K562 (cell line): ENCODE data around the gene NINJ2. TPM values are rescaled to one million over a fixed set of nuclear protein-coding genes. Genes with fewer than 3 reads are reported as not detected.

ENCODE experiments used
- ATAC-seq: fragments of 200-7000 bp; cut with Tn5 transposase; 3 replicates; pipeline ENCODE4 v1.9.1; 2020; ENCODE audit warnings: moderate library complexity
- BruUV-seq: library from RNA; stranded (reverse); fragments of 400-500 nt; replicated peaks from 2 replicates; lab custom pipeline; 2021; lab: Mats Ljungman, UMichigan
- CTCF ChIA-PET: fragments of 300-600 bp; formaldehyde crosslinking; extraction: SDS; loops from one replicate; lab custom pipeline; 2021; ENCODE audit warnings: low intra/inter-chr PET ratio; lab: Yijun Ruan, JAX
- POLR2A ChIA-PET: fragments of 300-600, 350-650 bp; sonication (Branson Sonifier 250); formaldehyde crosslinking; extraction: SDS; loops from one replicate; lab custom pipeline; 2021; ENCODE audit warnings: antibody characterized with exemption, inconsistent platforms; lab: Yijun Ruan, JAX
- DNase-seq, 4 experiments: peaks; one replicate each; pipeline versions ENCODE4 v3.0.0 to v3.0.0-alpha.2; 2011 to 2018; ENCODE audit warnings: low spot score in 3 of 4, mixed read lengths in 3 of 4; ENCODE audit errors: extremely low read depth in 1 of 4
- FAIRE-seq: peaks from 2 replicates; lab custom pipeline; 2011; peaks lifted over from hg19 to GRCh38; lab: Jason Lieb, UNC
- H2AFZ ChIP-seq: 2 replicates; pipeline ENCODE4 v1.6.0; 2011; ENCODE audit warnings: low read depth, low read length, control low read depth, inconsistent platforms
- H3K27ac ChIP-seq: fragments of 200-600 bp; 3 replicates; pipeline ENCODE4 v1.8.0; 2011; ENCODE audit warnings: low read depth, mild to moderate bottlenecking, control low read depth, inconsistent platforms, low read length, moderate library complexity, mixed read lengths; ENCODE audit errors: extremely low read depth
- H3K27me3 ChIP-seq, 2 experiments: fragments of 300-600 bp in 1 of 2; 2 replicates in 1 of 2; 3 replicates in 1 of 2; pipeline versions ENCODE4 v1.6.0 to v1.8.0; 2011; ENCODE audit warnings: inconsistent platforms in 2 of 2, low read length in 2 of 2, mild to moderate bottlenecking in 1 of 2, mixed read lengths in 1 of 2, moderate library complexity in 1 of 2; ENCODE audit not compliant: control insufficient read depth in 2 of 2, insufficient read depth in 2 of 2
- H3K36me3 ChIP-seq: fragments of 300-600 bp; 3 replicates; pipeline ENCODE4 v1.8.0; 2011; ENCODE audit warnings: mild to moderate bottlenecking, low read length, inconsistent platforms; ENCODE audit not compliant: control insufficient read depth, insufficient read depth
- H3K4me1 ChIP-seq, 2 experiments: fragments of 200-600 bp in 1 of 2; replicated peaks in 1 of 2; 2 replicates in 1 of 2; 3 replicates in 1 of 2; pipeline versions ENCODE4 v1.5.1 to v1.8.0; 2011; ENCODE audit warnings: inconsistent platforms in 2 of 2, low read length in 2 of 2, mild to moderate bottlenecking in 1 of 2, mixed read lengths in 1 of 2, moderate library complexity in 1 of 2; ENCODE audit not compliant: control insufficient read depth in 2 of 2, insufficient read depth in 2 of 2
- H3K4me2 ChIP-seq: 2 replicates; pipeline ENCODE4 v1.6.1; 2011; ENCODE audit warnings: low read length, control low read depth, inconsistent platforms, mixed read lengths; ENCODE audit not compliant: insufficient read depth
- H3K4me3 ChIP-seq: fragments of 200-600 bp; sonication (generic), shearing (Covaris generic); 2 replicates; pipeline ENCODE4 v1.5.1; 2016; ENCODE audit warnings: control low read depth, inconsistent platforms
- H3K79me2 ChIP-seq: fragments of 200-600 bp; 3 replicates; pipeline ENCODE4 v1.8.0; 2011; ENCODE audit warnings: low read length, inconsistent platforms; ENCODE audit not compliant: control insufficient read depth, insufficient read depth
- H3K9ac ChIP-seq, 2 experiments: 2 replicates each; pipeline versions ENCODE4 v1.6.0 to v1.6.1; 2011; ENCODE audit warnings: low read depth in 2 of 2, low read length in 2 of 2, control low read depth in 1 of 2, inconsistent platforms in 1 of 2, mild to moderate bottlenecking in 1 of 2, mixed read lengths in 1 of 2; ENCODE audit not compliant: insufficient read depth in 1 of 2
- H3K9me1 ChIP-seq: one replicate; pipeline ENCODE4 v1.6.0; 2011; ENCODE audit warnings: inconsistent platforms, mild to moderate bottlenecking, low read length, moderate library complexity; ENCODE audit not compliant: control insufficient read depth, insufficient read depth
- H3K9me3 ChIP-seq: replicated peaks from 2 replicates; pipeline ENCODE4 v1.5.1; 2011; ENCODE audit warnings: low read depth, low read length, inconsistent platforms; ENCODE audit not compliant: control insufficient read depth, insufficient read depth
- H4K20me1 ChIP-seq: replicated peaks from 2 replicates; pipeline ENCODE4 v1.6.1; 2011; ENCODE audit warnings: low read length, inconsistent platforms, mixed read lengths; ENCODE audit not compliant: control insufficient read depth, insufficient read depth
- CC2D1A ChIP-seq: fragments of 450-650 bp; IDR thresholded peaks from 2 replicates; pipeline ENCODE4 v1.6.1; 2017; ENCODE audit warnings: mild to moderate bottlenecking
- CXXC5 ChIP-seq: fragments of 250-450 bp; sonication (Bioruptor Pico); IDR thresholded peaks from 2 replicates; pipeline ENCODE4 v1.8.0; 2022; ENCODE audit warnings: inconsistent platforms, mild to moderate bottlenecking, moderate library complexity
- DIDO1 ChIP-seq: fragments of 450-650 bp; IDR thresholded peaks from 2 replicates; pipeline ENCODE4 v1.6.1; 2016; ENCODE audit warnings: low read depth, missing biosample characterization, missing genetic modification characterization
- FOXP4 ChIP-seq: sonication (generic); formaldehyde crosslinking; IDR thresholded peaks from 2 replicates; pipeline ENCODE4 v1.8.0; 2022; ENCODE audit warnings: mild to moderate bottlenecking, missing genetic modification reagents, borderline replicate concordance
- HNRNPLL ChIP-seq: fragments of 200-400 bp; formaldehyde crosslinking; IDR thresholded peaks from 2 replicates; pipeline ENCODE4 v1.6.1; 2017; ENCODE audit warnings: low read length, low read depth, mild to moderate bottlenecking; ENCODE audit not compliant: poor library complexity, severe bottlenecking
- MED1 ChIP-seq: sonication (generic); formaldehyde crosslinking; IDR thresholded peaks from 2 replicates; pipeline ENCODE4 v1.8.1; 2023; ENCODE audit warnings: missing genetic modification reagents, borderline replicate concordance
- MXD1 ChIP-seq: fragments of 250-450 bp; sonication (Bioruptor Pico); IDR thresholded peaks from 2 replicates; pipeline ENCODE4 v1.8.0; 2021; ENCODE audit warnings: borderline replicate concordance, mild to moderate bottlenecking, moderate library complexity; ENCODE audit not compliant: poor library complexity, severe bottlenecking
- SETDB1 ChIP-seq: IDR thresholded peaks from one replicate; pipeline ENCODE4 v1.6.1; 2012; ENCODE audit warnings: low read length, control low read depth, inconsistent platforms
- SIN3B ChIP-seq: fragments of 450-650 bp; IDR thresholded peaks from 2 replicates; pipeline ENCODE4 v1.6.1; 2017; ENCODE audit warnings: low read depth, mild to moderate bottlenecking, moderate library complexity
- SIRT6 ChIP-seq: IDR thresholded peaks from one replicate; pipeline ENCODE4 v1.6.1; 2012; ENCODE audit warnings: low read depth, mild to moderate bottlenecking, control low read depth, inconsistent platforms, low read length, moderate library complexity
- SP1 ChIP-seq: sonication (generic); formaldehyde crosslinking; IDR thresholded peaks from 2 replicates; pipeline ENCODE4 v1.8.1; 2022; ENCODE audit warnings: mild to moderate bottlenecking, missing genetic modification reagents
- TCF3 ChIP-seq: sonication (generic); formaldehyde crosslinking; IDR thresholded peaks from 2 replicates; pipeline ENCODE4 v1.4.0; 2020; ENCODE audit warnings: mild to moderate bottlenecking, missing genetic modification reagents
- ZNF232 ChIP-seq: sonication (generic); formaldehyde crosslinking; IDR thresholded peaks from 2 replicates; pipeline ENCODE4 v1.8.0; 2022; ENCODE audit warnings: mild to moderate bottlenecking, missing genetic modification reagents
- ZNF449 ChIP-seq: fragments of 250-450 bp; sonication (Bioruptor Pico); IDR thresholded peaks from 2 replicates; pipeline ENCODE4 v1.8.0; 2022; ENCODE audit warnings: moderate library complexity, mild to moderate bottlenecking, inconsistent platforms
- WGBS: fragments of 100-300 bp; shearing (Covaris generic); methylation state at CpG from one replicate; pipeline ENCODE4 v1.1.6; 2016; ENCODE audit warnings: low coverage, mixed read lengths; ENCODE audit not compliant: insufficient coverage; ENCODE audit errors: missing lambda C conversion rate; 5-methylcytosine and 5-hydroxymethylcytosine counted together
- in situ Hi-C: fragments of 300-500 bp; cut with MboI; formaldehyde crosslinking; loops from 4 replicates; pipeline ENCODE4 v1.15.0; 2018; ENCODE audit warnings: inconsistent platforms, mixed read lengths
- intact Hi-C: fragments of 100-400 bp; cut with micrococcal nuclease; formaldehyde crosslinking; loops from 2 replicates; pipeline ENCODE4 v1.14.2; 2022
- polyA plus RNA-seq, 8 experiments: library from polyadenylated mRNA; depleted of rRNA in 4 of 8; stranded (reverse) in 5 of 8; unstranded in 3 of 8; fragments of >200 nt; fragmentation: Nextera tagmentation in 2 of 8; fragmentation: Illumina TruSeq in 1 of 8; extraction: Ambion mirVana in 2 of 8; extraction: Trizol in 1 of 8; gene quantifications; 2 replicates each; pipeline versions ENCODE4 v1.2.1 to v1.2.3, GENCODE V29; 2011 to 2014; ENCODE audit warnings: inconsistent platforms in 1 of 8, missing spikeins in 1 of 8
- total RNA-seq, 7 experiments: library from RNA; depleted of rRNA in 6 of 7; stranded (reverse); fragments of >200 nt in 6 of 7; fragmentation: Illumina TruSeq in 2 of 7; extraction: Trizol in 2 of 7; gene quantifications; 2 replicates each; pipeline versions ENCODE4 v1.2.1 to v1.2.3, GENCODE V29; 2011 to 2021; ENCODE audit warnings: low replicate concordance in 1 of 7

NINJ2 gene
- total and polyA plus RNA-seq, 9 of the 15 experiments (the other 6 are each of a cell fraction or from before 2014, with no cell fraction given) = 2.6 to 16.0 (median 4.5) TPM

GRCh38 chr12:537772-538171 lies 125.5 kb downstream of the NINJ2 start:
- intact Hi-C loops (no loop called here), in situ Hi-C loops (no loop called here)
- no peaks in the 10 kb centered on the region for H3K9me1 ChIP-seq

GRCh38 chr12:536751-537245 lies 126.4 kb downstream of the NINJ2 start:
- Histone ChIP-seq H3K9me1 (no peaks in the 10 kb centered on the region), H3K27ac (no peak overlapping the region), H3K36me3 (no peaks in the 10 kb centered on the region), H2AFZ (no peak overlapping the region), H4K20me1 (0 out of 2 replicates have a peak, but pooled peaks cover 5% of the 10 kb centered on the region), H3K4me2 (no peak overlapping the region), H3K79me2 (no peaks in the 10 kb centered on the region), H3K4me1 (no peaks in the 10 kb centered on the region), H3K9me3 (no peaks in the 10 kb centered on the region), H3K9ac (no peak overlapping the region), H3K4me3 (no peak overlapping the region), H3K27me3 (peaks cover 8 to 48% of the 10 kb centered on the region in 2 experiments; a peak in 3 of 5 replicates)
- DNase-seq = no peak
- ChIA-PET POLR2A (no interaction called here), CTCF (no interaction called here)
- ATAC-seq = no peak
- FAIRE-seq = no peak
- 0% methylated on average over 3 of the region's 3 CpGs for WGBS
- in situ Hi-C loops = no loop called here
- BruUV-seq = no TSS peak
- intact Hi-C loops = no loop called here
- no peak for TF ChIP-seq FOXP4 (CRISPR knock-in tag)
- no peak for TF ChIP-seq ZNF449 (CRISPR knock-in tag)
- no peak for TF ChIP-seq SIN3B
- no peak for TF ChIP-seq HNRNPLL
- no peak for TF ChIP-seq SIRT6
- TF ChIP-seq MXD1 (CRISPR knock-in tag) = no peak
- no peak for TF ChIP-seq CC2D1A
- no peak for TF ChIP-seq CXXC5 (CRISPR knock-in tag)
- no peak for TF ChIP-seq DIDO1 (tag)

More at GRCh38 chr12:537772-538171, 125.5 kb downstream of the NINJ2 start:
- POLR2A ChIA-PET = interaction anchor here (0.6 to 0.7 kb wide), 2 partner anchors 95 to 318 kb away, joined by 3 to 4 read pairs; no protein-coding TSS in a partner anchor
- no peak overlapping the region for H3K9ac ChIP-seq
- H3K79me2 ChIP-seq = no peaks in the 10 kb centered on the region
- H3K27ac ChIP-seq = no peak overlapping the region
- H4K20me1 ChIP-seq = 0 out of 2 replicates have a peak, but pooled peaks cover 5% of the 10 kb centered on the region
- H3K36me3 ChIP-seq = no peaks in the 10 kb centered on the region
- ATAC-seq = no peak
- TF ChIP-seq ZNF232 (CRISPR knock-in tag) (no peak), SETDB1 (no peak), SP1 (no peak), TCF3 (CRISPR knock-in tag) (no peak), MED1 (CRISPR knock-in tag) (no peak)
- TF ChIP-seq, all 486 proteins: peak for 0
- H3K4me1 ChIP-seq = no peaks in the 10 kb centered on the region
- no peaks in the 10 kb centered on the region for H3K9me3 ChIP-seq
- H3K4me2 ChIP-seq = no peak overlapping the region
- no peak for FAIRE-seq
- CTCF ChIA-PET = no interaction called here
- no TSS peak for BruUV-seq
- H3K27me3 ChIP-seq = peaks cover 8 to 53% of the 10 kb centered on the region in 2 experiments; a peak in 3 of 5 replicates
- no peak overlapping the region for H2AFZ ChIP-seq
- no peak for DNase-seq
- no peak overlapping the region for H3K4me3 ChIP-seq
- WGBS = 3% methylated on average over 4 of the region's 4 CpGs
